Measurements from ENCODE around the gene PPP1R13B. TPM values are rescaled to one million over a fixed set of nuclear protein-coding genes. Genes with fewer than 3 reads are reported as not detected.

The PPP1R13B gene
- total and polyA plus RNA-seq, 2 experiments from 2014 or later: 88.5 to 124 TPM

DNA sequence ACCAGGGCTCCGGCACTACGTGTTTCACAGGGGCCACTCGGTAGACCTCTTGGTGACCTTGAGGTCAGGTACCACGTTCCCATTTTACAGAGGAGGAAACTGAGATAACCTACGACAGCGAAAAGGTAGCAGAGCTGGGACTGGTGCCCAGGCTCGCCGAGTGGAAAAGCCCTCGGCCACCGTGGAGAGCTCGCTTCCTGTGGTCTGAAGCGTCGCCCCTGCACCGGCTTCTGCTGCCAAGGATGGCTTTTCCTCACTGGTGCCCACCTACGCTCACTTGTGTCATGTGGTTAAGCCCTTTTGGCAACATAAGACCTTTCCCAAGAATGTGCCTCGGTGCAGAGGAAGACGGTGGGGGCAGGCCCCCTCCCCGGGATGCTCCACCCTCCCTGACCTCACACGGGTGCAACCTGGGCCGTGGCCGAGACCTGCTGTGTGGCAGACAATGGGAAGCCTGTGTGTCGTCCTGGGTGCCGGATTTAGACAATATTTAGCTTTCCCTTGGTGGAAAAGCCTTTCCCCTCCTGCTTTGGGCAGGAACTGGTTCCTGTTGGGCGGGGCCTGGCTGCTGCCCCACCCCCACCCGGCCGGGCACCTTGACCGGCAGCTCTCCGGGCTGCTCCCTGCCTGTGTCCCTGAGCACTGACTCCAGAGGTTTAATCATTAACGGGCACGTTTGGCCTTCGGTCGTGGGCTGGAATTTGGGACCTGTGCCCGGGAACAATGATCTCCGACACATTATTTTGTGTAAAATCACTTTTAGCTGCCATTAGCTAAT, 32.4 kb upstream of the PPP1R13B start:
- Histone ChIP-seq H3K36me3 (no peaks in the 10 kb centered on the region), H3K27ac (no peak overlapping the region), H3K9me3 (ENCODE audit: low read depth) (no peaks in the 10 kb centered on the region), H3K4me3 (no peak overlapping the region), H3K27me3 (no peaks in the 10 kb centered on the region), H3K4me1 (ENCODE audit: low read depth) (peaks cover 20% of the 10 kb centered on the region)
- TF ChIP-seq, protein P1, sequence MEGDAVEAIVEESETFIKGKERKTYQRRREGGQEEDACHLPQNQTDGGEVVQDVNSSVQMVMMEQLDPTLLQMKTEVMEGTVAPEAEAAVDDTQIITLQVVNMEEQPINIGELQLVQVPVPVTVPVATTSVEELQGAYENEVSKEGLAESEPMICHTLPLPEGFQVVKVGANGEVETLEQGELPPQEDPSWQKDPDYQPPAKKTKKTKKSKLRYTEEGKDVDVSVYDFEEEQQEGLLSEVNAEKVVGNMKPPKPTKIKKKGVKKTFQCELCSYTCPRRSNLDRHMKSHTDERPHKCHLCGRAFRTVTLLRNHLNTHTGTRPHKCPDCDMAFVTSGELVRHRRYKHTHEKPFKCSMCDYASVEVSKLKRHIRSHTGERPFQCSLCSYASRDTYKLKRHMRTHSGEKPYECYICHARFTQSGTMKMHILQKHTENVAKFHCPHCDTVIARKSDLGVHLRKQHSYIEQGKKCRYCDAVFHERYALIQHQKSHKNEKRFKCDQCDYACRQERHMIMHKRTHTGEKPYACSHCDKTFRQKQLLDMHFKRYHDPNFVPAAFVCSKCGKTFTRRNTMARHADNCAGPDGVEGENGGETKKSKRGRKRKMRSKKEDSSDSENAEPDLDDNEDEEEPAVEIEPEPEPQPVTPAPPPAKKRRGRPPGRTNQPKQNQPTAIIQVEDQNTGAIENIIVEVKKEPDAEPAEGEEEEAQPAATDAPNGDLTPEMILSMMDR (IDR thresholded peaks at IDR 0.05; ENCODE audit: low read depth, low read length): no peak
- DNase-seq (ENCODE audit: low read depth in 1 of 2, low spot score in 1 of 2): peak in 1 of 2 donors; percentile 60

DNA sequence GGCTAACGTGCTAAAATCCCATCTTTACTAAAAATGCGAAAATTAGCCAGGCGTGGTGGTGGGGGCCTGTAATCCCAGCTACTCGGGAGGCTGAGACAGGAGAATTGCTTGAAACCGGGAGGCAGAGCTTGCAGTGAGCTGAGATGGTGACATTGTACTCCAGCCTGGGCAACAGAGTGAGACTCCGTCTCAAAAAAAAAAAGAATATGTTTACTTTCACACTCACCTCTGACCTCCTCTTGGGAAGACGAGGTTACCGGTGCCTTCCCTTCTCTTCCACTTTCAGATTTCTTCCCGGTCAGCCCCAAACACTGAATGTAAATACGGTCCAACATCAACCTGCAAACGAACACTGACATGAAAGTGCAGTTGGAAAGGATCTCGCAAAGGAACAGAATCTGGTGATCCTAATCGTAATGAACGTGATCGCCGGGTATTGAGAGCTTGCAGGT, 31.8 kb upstream of the PPP1R13B start:
- Histone ChIP-seq H3K27ac (no peak overlapping the region), H3K36me3 (no peaks in the 10 kb centered on the region), H3K9me3 (ENCODE audit: low read depth) (no peaks in the 10 kb centered on the region), H3K4me1 (ENCODE audit: low read depth) (peaks cover 20% of the 10 kb centered on the region), H3K4me3 (no peak overlapping the region), H3K27me3 (no peaks in the 10 kb centered on the region)
- no peak for DNase-seq (ENCODE audit: low read depth in 1 of 2, low spot score in 1 of 2)
- TF ChIP-seq, protein P1 (IDR thresholded peaks at IDR 0.05; ENCODE audit: low read depth, low read length): no peak

- peak overlapping the region; percentile 32 for H3K27ac ChIP-seq
- TF ChIP-seq, protein P1 (IDR thresholded peaks at IDR 0.05; ENCODE audit: low read depth, low read length): no peak
- no peak overlapping the region for H3K4me3 ChIP-seq
- no peaks in the 10 kb centered on the region for H3K27me3 ChIP-seq
- H3K36me3 ChIP-seq: no peaks in the 10 kb centered on the region
- no peak for DNase-seq (ENCODE audit: low read depth in 1 of 2, low spot score in 1 of 2)
- H3K4me1 ChIP-seq (ENCODE audit: low read depth): peaks cover 20% of the 10 kb centered on the region
- H3K9me3 ChIP-seq (ENCODE audit: low read depth): no peaks in the 10 kb centered on the region
Measured at GRCh38 chr14:103878180-103878579, 30.8 kb upstream of the PPP1R13B start.

- H3K4me1 ChIP-seq (ENCODE audit: low read depth): peaks cover 9% of the 10 kb centered on the region
- no peak overlapping the region for H3K4me3 ChIP-seq
- TF ChIP-seq, protein P1 (IDR thresholded peaks at IDR 0.05; ENCODE audit: low read depth, low read length): no peak
- H3K36me3 ChIP-seq: no peaks in the 10 kb centered on the region
- DNase-seq (ENCODE audit: low read depth in 1 of 2, low spot score in 1 of 2): no peak
- H3K9me3 ChIP-seq (ENCODE audit: low read depth): no peaks in the 10 kb centered on the region
- no peaks in the 10 kb centered on the region for H3K27me3 ChIP-seq
- no peak overlapping the region for H3K27ac ChIP-seq
Measured at GRCh38 chr14:103875010-103875409, 27.6 kb upstream of the PPP1R13B start.

DNA sequence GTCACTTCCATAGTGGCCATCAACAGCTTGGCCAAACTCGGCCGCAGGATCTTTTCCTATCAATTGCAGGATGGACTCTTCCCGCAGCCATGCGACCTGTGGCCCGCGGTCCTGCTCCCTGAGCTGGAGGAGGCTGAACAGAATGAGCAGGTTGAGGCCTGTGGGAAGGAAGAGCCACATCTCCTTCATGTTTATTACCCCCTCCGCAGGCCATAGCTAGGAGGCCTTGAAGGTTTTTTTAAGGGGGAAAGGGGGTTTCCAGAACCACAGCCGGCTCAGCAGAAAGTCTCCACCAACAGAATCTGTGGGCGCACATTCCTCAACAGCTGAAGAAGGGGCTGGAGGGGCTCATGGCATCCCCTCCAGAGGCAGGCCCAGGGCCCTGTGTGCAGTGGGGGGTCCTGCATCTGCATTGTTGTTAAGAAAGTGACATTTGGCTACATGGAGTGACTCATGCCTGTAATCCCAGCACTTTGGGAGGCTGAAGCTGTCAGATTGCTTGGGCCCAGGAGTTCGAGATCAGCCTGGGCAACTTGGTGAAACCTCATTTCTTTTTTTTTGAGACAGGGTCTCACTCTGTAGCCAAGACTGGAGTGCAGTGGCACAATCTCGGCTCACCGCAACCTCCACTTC, 25.2 kb upstream of the PPP1R13B start:
- Histone ChIP-seq H3K27ac (no peak overlapping the region), H3K4me1 (ENCODE audit: low read depth) (peaks cover 13% of the 10 kb centered on the region), H3K27me3 (no peaks in the 10 kb centered on the region), H3K36me3 (no peaks in the 10 kb centered on the region), H3K4me3 (no peak overlapping the region), H3K9me3 (ENCODE audit: low read depth) (no peaks in the 10 kb centered on the region)
- TF ChIP-seq, protein P1 (IDR thresholded peaks at IDR 0.05; ENCODE audit: low read depth, low read length): no peak
- no peak for DNase-seq (ENCODE audit: low read depth in 1 of 2, low spot score in 1 of 2)

All from cardiac muscle cell (in vitro differentiated cells and primary cell).